ENCODE results near the gene PITPNM2. TPM values are rescaled to one million over a fixed set of nuclear protein-coding genes. Genes with fewer than 3 reads are reported as not detected.

Gene PITPNM2
- total RNA-seq, 2 experiments from 2014 or later, result 17.7 to 18.3 TPM

- peaks cover 3% of the 10 kb centered on the region for H3K36me3 Mint-ChIP-seq (ENCODE audit: low read depth)
- H3K27me3 Mint-ChIP-seq (ENCODE audit: low read depth), result no peaks in the 10 kb centered on the region
- H3K4me3 Mint-ChIP-seq, result no peak overlapping the region
- no peaks in the 10 kb centered on the region for H3K9me3 Mint-ChIP-seq (ENCODE audit: insufficient read depth)
- peaks cover 30% of the 10 kb centered on the region for H3K4me1 Mint-ChIP-seq (ENCODE audit: low read depth)
- no peak overlapping the region for H3K27ac Mint-ChIP-seq
- POLR2A ChIA-PET, result interaction anchor here (2.6 to 3.8 kb wide), 2 partner anchors 10 to 58 kb away, joined by 11 to 23 read pairs; no protein-coding TSS in a partner anchor
- CTCF ChIA-PET, result interaction anchor here (2.1 kb wide), 1 partner anchor 13 kb away, joined by 5 read pairs; no protein-coding TSS in a partner anchor
- no peak for ATAC-seq
- DNase-seq, result no peak
Measured at GRCh38 chr12:123133701-123134100, 17.2 kb downstream of the PITPNM2 start.

- Mint-ChIP-seq H3K27me3 (ENCODE audit: low read depth) (no peaks in the 10 kb centered on the region), H3K9me3 (ENCODE audit: insufficient read depth) (no peaks in the 10 kb centered on the region), H3K4me1 (ENCODE audit: low read depth) (peaks cover 30% of the 10 kb centered on the region), H3K4me3 (no peak overlapping the region), H3K36me3 (ENCODE audit: low read depth) (peaks cover 3% of the 10 kb centered on the region), H3K27ac (no peak overlapping the region)
- ChIA-PET CTCF (interaction anchor here (0.9 to 2.3 kb wide), 4 partner anchors 12 to 105 kb away, joined by 3 to 7 read pairs (median 4); no protein-coding TSS in a partner anchor), POLR2A (interaction anchor here (2.6 to 3.8 kb wide), 2 partner anchors 10 to 57 kb away, joined by 11 to 23 read pairs; no protein-coding TSS in a partner anchor)
- no peak for DNase-seq
- ATAC-seq, result no peak
Measured at GRCh38 chr12:123132951-123133619, 17.8 kb downstream of the PITPNM2 start.

GRCh38 chr12:123131879-123132402 is 18.9 kb downstream of the PITPNM2 start:
- ChIA-PET POLR2A (interaction anchor here (2.1 to 3.8 kb wide), 3 partner anchors 9 to 56 kb away, joined by 10 to 23 read pairs (median 11); no protein-coding TSS in a partner anchor), CTCF (interaction anchor here (0.8 to 2.3 kb wide), 7 partner anchors 9 to 88 kb away, joined by 3 to 11 read pairs (median 3); no protein-coding TSS in a partner anchor)
- Mint-ChIP-seq H3K27me3 (ENCODE audit: low read depth) (no peaks in the 10 kb centered on the region), H3K4me3 (peak overlapping the region; percentile 55), H3K36me3 (ENCODE audit: low read depth) (peaks cover 3% of the 10 kb centered on the region), H3K9me3 (ENCODE audit: insufficient read depth) (no peaks in the 10 kb centered on the region), H3K4me1 (ENCODE audit: low read depth) (peaks cover 33% of the 10 kb centered on the region), H3K27ac (peak overlapping the region; percentile 89)
- DNase-seq (peak; percentile 58), ATAC-seq (peak; percentile 87)

- peak overlapping the region; percentile 89 for H3K27ac Mint-ChIP-seq
- H3K36me3 Mint-ChIP-seq (ENCODE audit: low read depth), result peaks cover 3% of the 10 kb centered on the region
- peak overlapping the region; percentile 55 for H3K4me3 Mint-ChIP-seq
- ChIA-PET CTCF (interaction anchor here (0.8 to 2.3 kb wide), 6 partner anchors 8 to 57 kb away, joined by 3 to 11 read pairs (median 4); no protein-coding TSS in a partner anchor), POLR2A (interaction anchor here (0.6 to 3.8 kb wide), 4 partner anchors 8 to 55 kb away, joined by 3 to 23 read pairs (median 10); no protein-coding TSS in a partner anchor)
- peaks cover 38% of the 10 kb centered on the region for H3K4me1 Mint-ChIP-seq (ENCODE audit: low read depth)
- peak; percentile 38 for ATAC-seq
- DNase-seq, result no peak
- H3K9me3 Mint-ChIP-seq (ENCODE audit: insufficient read depth), result no peaks in the 10 kb centered on the region
- no peaks in the 10 kb centered on the region for H3K27me3 Mint-ChIP-seq (ENCODE audit: low read depth)
Measured at GRCh38 chr12:123131291-123131832, 19.5 kb downstream of the PITPNM2 start.

GRCh38 chr12:123129621-123130020 is 21.3 kb downstream of the PITPNM2 start:
- ATAC-seq (no peak), DNase-seq (no peak)
- ChIA-PET POLR2A (no interaction called here), CTCF (interaction anchor here (1.2 kb wide), 1 partner anchor 8 kb away, joined by 3 read pairs; no protein-coding TSS in a partner anchor)
- Mint-ChIP-seq H3K27ac (no peak overlapping the region), H3K4me3 (no peak overlapping the region), H3K27me3 (ENCODE audit: low read depth) (no peaks in the 10 kb centered on the region), H3K36me3 (ENCODE audit: low read depth) (no peaks in the 10 kb centered on the region), H3K4me1 (ENCODE audit: low read depth) (peaks cover 38% of the 10 kb centered on the region), H3K9me3 (ENCODE audit: insufficient read depth) (no peaks in the 10 kb centered on the region)

- CTCF ChIA-PET, result interaction anchor here (1.4 kb wide), 1 partner anchor 20 kb away, joined by 4 read pairs; no protein-coding TSS in a partner anchor
- no peak overlapping the region for H3K4me3 Mint-ChIP-seq
- DNase-seq, result no peak
- H3K9me3 Mint-ChIP-seq (ENCODE audit: insufficient read depth), result no peaks in the 10 kb centered on the region
- H3K27me3 Mint-ChIP-seq (ENCODE audit: low read depth), result no peaks in the 10 kb centered on the region
- no peak overlapping the region for H3K27ac Mint-ChIP-seq
- H3K36me3 Mint-ChIP-seq (ENCODE audit: low read depth), result no peaks in the 10 kb centered on the region
- H3K4me1 Mint-ChIP-seq (ENCODE audit: low read depth), result peaks cover 43% of the 10 kb centered on the region
- POLR2A ChIA-PET, result no interaction called here
- no peak for ATAC-seq
Measured at GRCh38 chr12:123127182-123127495, 23.8 kb downstream of the PITPNM2 start.

GRCh38 chr12:123126294-123127181 is 24.4 kb downstream of the PITPNM2 start:
- ChIA-PET CTCF (interaction anchor here (1.3 to 1.4 kb wide), 2 partner anchors 19 to 51 kb away, joined by 4 read pairs; no protein-coding TSS in a partner anchor), POLR2A (no interaction called here)
- ATAC-seq (no peak), DNase-seq (no peak)
- no peak overlapping the region for H3K27ac Mint-ChIP-seq
- H3K9me3 Mint-ChIP-seq (ENCODE audit: insufficient read depth), result no peaks in the 10 kb centered on the region
- no peaks in the 10 kb centered on the region for H3K36me3 Mint-ChIP-seq (ENCODE audit: low read depth)
- no peaks in the 10 kb centered on the region for H3K27me3 Mint-ChIP-seq (ENCODE audit: low read depth)
- no peak overlapping the region for H3K4me3 Mint-ChIP-seq
- peaks cover 43% of the 10 kb centered on the region for H3K4me1 Mint-ChIP-seq (ENCODE audit: low read depth)

- Mint-ChIP-seq H3K36me3 (ENCODE audit: low read depth) (peaks cover 4% of the 10 kb centered on the region), H3K9me3 (ENCODE audit: insufficient read depth) (no peaks in the 10 kb centered on the region), H3K27ac (peak overlapping the region; percentile 68), H3K27me3 (ENCODE audit: low read depth) (no peaks in the 10 kb centered on the region), H3K4me1 (ENCODE audit: low read depth) (peaks cover 55% of the 10 kb centered on the region), H3K4me3 (peak overlapping the region; percentile 20)
- ChIA-PET CTCF (interaction anchor here (0.6 to 3.7 kb wide), 7 partner anchors 9 to 79 kb away, joined by 3 to 28 read pairs (median 4); no protein-coding TSS in a partner anchor), POLR2A (interaction anchor here (0.6 to 6.0 kb wide), 5 partner anchors 10 to 148 kb away, joined by 3 to 40 read pairs (median 6); no protein-coding TSS in a partner anchor)
- DNase-seq, result peak; percentile 41
- peak; percentile 17 for ATAC-seq
Measured at GRCh38 chr12:123122626-123123025, 28.3 kb downstream of the PITPNM2 start.

GRCh38 chr12:123121670-123122069 is 29.2 kb downstream of the PITPNM2 start:
- POLR2A ChIA-PET, result interaction anchor here (0.8 to 6.0 kb wide), 5 partner anchors 14 to 46 kb away, joined by 3 to 40 read pairs (median 5); no protein-coding TSS in a partner anchor
- CTCF ChIA-PET, result interaction anchor here (0.6 to 3.7 kb wide), 6 partner anchors 8 to 46 kb away, joined by 3 to 32 read pairs (median 7); no protein-coding TSS in a partner anchor
- Mint-ChIP-seq H3K9me3 (ENCODE audit: insufficient read depth) (no peaks in the 10 kb centered on the region), H3K27ac (peak overlapping the region; percentile 68), H3K4me1 (ENCODE audit: low read depth) (peaks cover 49% of the 10 kb centered on the region), H3K36me3 (ENCODE audit: low read depth) (peaks cover 4% of the 10 kb centered on the region), H3K27me3 (ENCODE audit: low read depth) (no peaks in the 10 kb centered on the region), H3K4me3 (no peak overlapping the region)
- DNase-seq (no peak), ATAC-seq (no peak)

GRCh38 chr12:123120452-123121166 is 30.3 kb downstream of the PITPNM2 start:
- POLR2A ChIA-PET, result interaction anchor here (0.8 to 6.0 kb wide), 9 partner anchors 11 to 45 kb away, joined by 3 to 40 read pairs (median 5); partner anchors contain the start of gene PITPNM2
- DNase-seq, result peak; percentile 54
- no peaks in the 10 kb centered on the region for H3K27me3 Mint-ChIP-seq (ENCODE audit: low read depth)
- CTCF ChIA-PET, result interaction anchor here (0.7 to 3.7 kb wide), 9 partner anchors 9 to 117 kb away, joined by 3 to 32 read pairs (median 7); no protein-coding TSS in a partner anchor
- ATAC-seq, result peak; percentile 61
- peak overlapping the region; percentile 26 for H3K4me3 Mint-ChIP-seq
- H3K36me3 Mint-ChIP-seq (ENCODE audit: low read depth), result peaks cover 4% of the 10 kb centered on the region
- H3K4me1 Mint-ChIP-seq (ENCODE audit: low read depth), result peaks cover 47% of the 10 kb centered on the region
- H3K27ac Mint-ChIP-seq, result peak overlapping the region; percentile 93
- no peaks in the 10 kb centered on the region for H3K9me3 Mint-ChIP-seq (ENCODE audit: insufficient read depth)

Measured in activated CD8-positive, alpha-beta T cell treated with anti-CD3 and anti-CD28 coated beads, Interleukin-2, amount 10 ng/mL, durations not matched to agents 7 days and 5 days (primary cell).